ENCODE results near the gene NCOA6.

The NCOA6 gene

DNA sequence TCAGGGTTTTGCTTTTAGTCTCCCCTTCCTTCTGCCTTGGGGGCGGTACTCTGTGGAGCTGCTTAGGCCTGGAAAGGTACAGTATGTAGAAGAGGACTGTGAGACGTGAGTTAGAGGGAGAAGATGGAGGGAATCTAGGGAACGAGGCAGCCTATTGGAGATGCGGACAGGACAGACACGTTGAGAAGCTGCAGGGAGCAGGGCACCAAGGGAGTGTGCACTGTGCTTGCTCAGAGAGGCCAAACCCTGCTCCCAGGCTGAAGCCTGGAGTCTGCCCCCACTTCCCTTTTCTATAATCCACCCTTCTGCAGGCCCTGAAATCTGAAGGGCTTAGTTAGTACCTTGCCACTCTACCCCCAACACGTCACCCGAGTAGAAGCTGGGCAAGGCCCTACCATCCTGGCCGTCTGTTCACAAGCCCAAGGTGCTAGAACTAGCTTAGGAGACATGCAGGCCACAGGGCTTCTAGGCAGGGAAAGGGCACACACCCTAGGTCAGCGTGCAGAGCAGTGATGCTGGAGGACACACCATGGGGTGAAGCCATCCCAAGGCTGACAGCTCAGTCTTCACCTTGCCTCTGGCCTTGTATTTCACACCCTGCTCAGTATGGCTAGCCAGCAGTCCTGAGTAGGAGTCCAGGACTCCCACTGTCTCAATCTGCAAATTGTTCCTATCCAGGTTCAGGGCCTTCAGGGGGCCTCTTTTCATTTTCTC is 114.4 kb downstream of the NCOA6 start:
- H3K27ac ChIP-seq (ENCODE audit: low read depth, low read length), result no peak overlapping the region
- H3K4me3 ChIP-seq (ENCODE audit: low read depth, low read length), result peak overlapping the region; percentile 90; the same call in 1 of the 2 replicates
- H3K27me3 ChIP-seq (ENCODE audit: insufficient read depth, low read length), result no peaks in the 10 kb centered on the region
- no peak overlapping the region for H2AFZ ChIP-seq (ENCODE audit: low read length, unreplicated experiment)
- no peaks in the 10 kb centered on the region; the same call in 1 of the 2 replicates for H3K36me3 ChIP-seq (ENCODE audit: insufficient read depth, low read length)
- no peaks in the 10 kb centered on the region for H3K79me2 ChIP-seq (ENCODE audit: control insufficient read depth, insufficient read depth, low read length, unreplicated experiment)
- peaks cover 30% of the 10 kb centered on the region for H3K4me1 ChIP-seq (ENCODE audit: control insufficient read depth, insufficient read depth, low read length, unreplicated experiment)

DNA sequence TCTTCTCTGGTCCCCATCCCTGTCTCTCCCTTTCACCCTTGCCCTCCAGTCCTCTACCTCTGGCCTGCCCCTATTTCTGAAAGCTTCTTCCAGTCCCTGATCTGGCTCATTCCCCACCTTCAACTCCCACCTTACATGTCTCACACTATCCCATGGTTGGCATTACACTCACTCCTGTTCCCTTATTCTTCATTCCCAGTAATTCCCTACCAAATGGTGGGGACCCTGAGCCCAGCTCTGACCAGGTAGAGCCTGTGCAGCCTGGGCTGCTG is 114.9 kb downstream of the NCOA6 start:
- H3K36me3 ChIP-seq (ENCODE audit: insufficient read depth, low read length), result no peaks in the 10 kb centered on the region; the same call in 1 of the 2 replicates
- peaks cover 30% of the 10 kb centered on the region for H3K4me1 ChIP-seq (ENCODE audit: control insufficient read depth, insufficient read depth, low read length, unreplicated experiment)
- H3K79me2 ChIP-seq (ENCODE audit: control insufficient read depth, insufficient read depth, low read length, unreplicated experiment), result no peaks in the 10 kb centered on the region
- peak overlapping the region; percentile 90 for H3K4me3 ChIP-seq (ENCODE audit: low read depth, low read length)
- no peaks in the 10 kb centered on the region for H3K27me3 ChIP-seq (ENCODE audit: insufficient read depth, low read length)
- no peak overlapping the region for H2AFZ ChIP-seq (ENCODE audit: low read length, unreplicated experiment)
- H3K27ac ChIP-seq (ENCODE audit: low read depth, low read length), result no peak overlapping the region

DNA sequence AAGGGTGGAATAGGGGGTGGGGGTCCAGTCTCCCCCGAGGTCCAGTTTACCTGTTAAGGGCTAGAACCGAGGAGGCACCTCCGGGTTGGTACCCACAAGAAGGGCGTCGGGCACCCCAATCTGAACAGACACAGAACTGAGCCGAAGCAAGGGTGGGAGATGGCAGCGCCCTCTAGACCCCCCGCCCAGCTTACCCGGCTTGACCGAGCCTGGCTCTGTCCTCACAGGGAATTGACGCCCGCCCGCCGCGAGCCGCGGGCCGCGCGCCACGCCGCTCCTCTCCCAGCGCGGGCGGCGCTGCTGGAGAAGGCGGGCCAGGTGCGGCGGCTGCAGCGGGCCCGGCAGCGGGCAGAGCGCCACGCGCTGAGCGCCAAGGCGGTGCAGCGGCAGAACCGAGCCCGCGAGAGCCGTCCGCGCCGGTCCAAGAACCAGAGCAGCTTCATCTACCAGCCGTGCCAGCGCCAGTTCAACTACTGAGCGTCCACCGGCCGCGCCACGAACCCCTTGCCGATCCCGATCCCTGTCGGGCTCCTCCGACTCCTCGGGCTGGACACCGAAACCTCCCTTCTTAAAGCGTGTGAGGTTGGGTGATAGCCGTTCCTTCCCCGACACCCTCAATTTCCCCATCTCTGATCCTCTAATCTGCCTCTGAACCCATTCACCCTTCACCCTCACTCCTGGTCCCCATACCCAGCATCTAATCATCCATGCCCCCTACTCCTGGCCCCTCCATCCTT is 115.5 kb downstream of the NCOA6 start:
- Histone ChIP-seq H3K4me1 (ENCODE audit: control insufficient read depth, insufficient read depth, low read length, unreplicated experiment) (peaks cover 32% of the 10 kb centered on the region), H3K27me3 (ENCODE audit: insufficient read depth, low read length) (no peaks in the 10 kb centered on the region), H2AFZ (ENCODE audit: low read length, unreplicated experiment) (peak overlapping the region; percentile 80), H3K27ac (ENCODE audit: low read depth, low read length) (peak overlapping the region; percentile 76; the same call in 1 of the 2 replicates), H3K36me3 (ENCODE audit: insufficient read depth, low read length) (no peaks in the 10 kb centered on the region; the same call in 1 of the 2 replicates), H3K4me3 (ENCODE audit: low read depth, low read length) (peak overlapping the region; percentile 90), H3K79me2 (ENCODE audit: control insufficient read depth, insufficient read depth, low read length, unreplicated experiment) (no peaks in the 10 kb centered on the region)

DNA sequence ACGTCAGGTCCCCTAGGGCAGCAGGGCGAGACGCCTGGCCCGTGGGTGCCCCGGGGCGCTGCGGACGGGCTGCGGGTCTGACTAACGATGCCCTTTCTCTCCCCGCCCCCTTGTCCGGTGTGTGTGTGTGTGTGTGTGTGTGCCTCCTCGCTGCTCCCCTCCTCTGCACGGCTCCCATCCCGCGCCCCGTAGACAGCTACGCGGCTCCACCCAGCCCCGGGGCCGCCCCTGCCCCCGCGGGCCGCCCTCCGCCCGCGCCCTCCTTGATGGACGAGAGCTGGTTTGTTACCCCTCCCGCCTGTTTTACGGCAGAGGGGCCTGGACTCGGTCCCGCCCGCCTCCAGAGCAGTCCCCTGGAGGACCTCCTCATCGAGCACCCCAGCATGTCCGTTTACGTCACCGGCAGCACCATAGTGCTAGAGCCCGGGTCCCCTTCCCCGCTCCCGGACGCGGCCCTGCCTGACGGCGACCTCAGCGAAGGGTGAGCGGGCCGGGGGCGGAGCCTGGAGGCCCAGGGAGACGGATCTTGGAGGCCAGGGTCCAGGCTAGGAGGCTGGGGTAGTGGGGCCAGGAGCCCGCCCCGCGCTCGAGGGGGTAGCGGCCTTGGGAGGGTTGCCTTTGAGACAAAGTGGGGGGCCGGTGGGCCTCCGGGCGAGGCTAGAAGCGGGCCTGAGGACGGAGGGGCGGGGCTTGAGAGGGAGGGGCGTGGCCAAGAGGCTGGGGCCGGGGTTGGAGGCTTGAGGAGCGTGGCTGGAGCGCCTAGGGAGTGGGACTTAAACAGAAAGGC is 116.2 kb downstream of the NCOA6 start:
- Histone ChIP-seq H3K36me3 (ENCODE audit: insufficient read depth, low read length) (no peaks in the 10 kb centered on the region), H3K4me1 (ENCODE audit: control insufficient read depth, insufficient read depth, low read length, unreplicated experiment) (peaks cover 34% of the 10 kb centered on the region), H3K27me3 (ENCODE audit: insufficient read depth, low read length) (no peaks in the 10 kb centered on the region), H2AFZ (ENCODE audit: low read length, unreplicated experiment) (peak overlapping the region; percentile 80), H3K27ac (ENCODE audit: low read depth, low read length) (peak overlapping the region; percentile 76), H3K79me2 (ENCODE audit: control insufficient read depth, insufficient read depth, low read length, unreplicated experiment) (no peaks in the 10 kb centered on the region), H3K4me3 (ENCODE audit: low read depth, low read length) (peak overlapping the region; percentile 90)

DNA sequence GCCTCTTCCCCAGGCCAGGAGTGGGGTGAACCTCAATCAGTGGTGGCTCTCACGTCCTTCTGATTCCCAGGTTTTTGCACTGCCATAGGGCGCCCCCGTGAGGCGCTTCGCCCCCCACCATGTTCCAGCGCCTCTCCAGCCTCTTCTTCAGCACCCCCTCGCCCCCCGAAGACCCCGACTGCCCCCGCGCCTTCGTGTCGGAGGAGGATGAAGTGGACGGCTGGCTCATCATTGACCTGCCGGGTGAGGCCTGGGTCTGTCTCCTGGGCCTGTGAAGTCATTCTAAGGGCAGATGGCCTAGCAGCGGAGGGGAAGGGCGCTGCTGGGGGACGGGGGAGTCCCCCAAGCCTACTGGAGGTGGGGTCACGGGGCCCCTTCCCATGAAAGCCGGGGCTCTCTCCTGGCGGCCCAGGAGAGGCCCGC is 116.8 kb downstream of the NCOA6 start:
- no peaks in the 10 kb centered on the region for H3K27me3 ChIP-seq (ENCODE audit: insufficient read depth, low read length)
- H3K36me3 ChIP-seq (ENCODE audit: insufficient read depth, low read length), result no peaks in the 10 kb centered on the region
- no peaks in the 10 kb centered on the region for H3K79me2 ChIP-seq (ENCODE audit: control insufficient read depth, insufficient read depth, low read length, unreplicated experiment)
- H3K4me3 ChIP-seq (ENCODE audit: low read depth, low read length), result peak overlapping the region; percentile 90
- H2AFZ ChIP-seq (ENCODE audit: low read length, unreplicated experiment), result peak overlapping the region; percentile 26
- H3K27ac ChIP-seq (ENCODE audit: low read depth, low read length), result peak overlapping the region; percentile 26; the same call in 1 of the 2 replicates
- peaks cover 28% of the 10 kb centered on the region for H3K4me1 ChIP-seq (ENCODE audit: control insufficient read depth, insufficient read depth, low read length, unreplicated experiment)

DNA sequence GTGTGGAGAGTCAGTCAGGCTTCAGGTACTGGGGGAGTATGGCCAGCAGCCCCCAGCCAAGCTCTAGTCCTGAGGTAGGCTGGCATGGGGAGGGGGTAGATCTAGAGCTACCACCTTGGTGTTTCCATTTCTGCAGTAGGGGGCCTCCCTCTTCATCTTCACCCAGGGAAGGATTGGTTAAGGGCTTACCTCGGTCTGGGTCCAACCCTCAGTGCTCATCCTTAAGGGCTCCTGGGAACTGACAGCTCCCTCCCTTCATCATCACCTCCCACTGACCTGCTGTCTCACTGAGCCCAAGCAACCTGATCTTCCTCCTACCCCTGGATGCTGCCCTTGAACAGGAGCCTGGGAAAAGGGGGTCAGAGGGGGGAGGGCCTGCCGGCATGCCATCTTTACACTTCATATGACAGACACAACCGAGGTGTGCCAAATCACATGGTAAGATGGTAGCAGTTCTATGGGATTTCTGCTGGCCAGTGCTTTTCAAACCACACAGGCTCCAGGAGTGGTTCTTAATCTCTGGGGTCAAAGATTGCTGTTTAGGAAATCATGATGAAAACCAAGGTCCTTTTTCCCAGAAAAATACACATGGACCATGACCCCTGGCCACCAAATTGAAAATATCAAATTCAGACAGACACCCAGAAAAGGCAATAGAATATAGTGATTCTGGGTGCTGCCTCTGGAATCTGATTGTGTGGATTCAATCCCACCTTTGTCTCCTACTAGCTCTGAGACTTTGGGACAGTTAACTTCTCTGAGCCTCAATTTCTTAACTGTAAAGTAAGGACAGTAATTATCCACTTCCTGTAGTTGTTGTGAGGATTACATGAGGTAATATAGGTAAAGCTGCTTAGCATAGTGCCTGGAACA is 118.3 kb downstream of the NCOA6 start:
- Histone ChIP-seq H3K36me3 (ENCODE audit: insufficient read depth, low read length) (no peaks in the 10 kb centered on the region), H3K27ac (ENCODE audit: low read depth, low read length) (no peak overlapping the region), H3K4me3 (ENCODE audit: low read depth, low read length) (no peak overlapping the region), H3K4me1 (ENCODE audit: control insufficient read depth, insufficient read depth, low read length, unreplicated experiment) (peaks cover 20% of the 10 kb centered on the region), H3K79me2 (ENCODE audit: control insufficient read depth, insufficient read depth, low read length, unreplicated experiment) (no peaks in the 10 kb centered on the region), H3K27me3 (ENCODE audit: insufficient read depth, low read length) (no peaks in the 10 kb centered on the region), H2AFZ (ENCODE audit: low read length, unreplicated experiment) (no peak overlapping the region)

DNA sequence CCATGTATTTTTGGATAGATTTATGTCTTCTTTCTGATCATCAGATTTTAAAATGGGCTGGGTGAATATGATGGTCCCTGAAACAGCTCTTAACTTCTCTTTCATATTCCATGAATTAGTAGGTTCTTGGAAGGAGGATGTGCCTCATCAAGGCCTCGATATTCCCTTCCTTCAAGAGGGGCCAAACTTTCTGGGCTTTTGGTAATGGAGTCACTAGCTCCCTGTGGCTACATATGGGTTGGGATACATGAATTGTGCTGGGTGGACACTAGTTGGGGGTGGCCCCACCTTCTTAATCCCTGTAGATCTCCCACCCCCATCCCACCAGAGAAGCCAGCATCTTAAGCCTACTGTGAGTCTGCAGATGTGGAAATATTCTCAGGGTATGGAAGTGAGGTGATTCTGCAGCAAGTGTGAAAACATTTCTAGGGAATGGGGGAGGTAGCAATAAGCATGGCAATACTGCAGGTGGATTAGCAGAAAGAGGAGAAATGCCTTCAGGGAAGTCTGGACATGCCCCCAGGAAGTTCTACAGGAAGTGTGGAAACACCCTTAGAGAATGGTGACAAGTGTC is 119.1 kb downstream of the NCOA6 start:
- H3K36me3 ChIP-seq (ENCODE audit: insufficient read depth, low read length), result no peaks in the 10 kb centered on the region
- H2AFZ ChIP-seq (ENCODE audit: low read length, unreplicated experiment), result no peak overlapping the region
- no peaks in the 10 kb centered on the region for H3K27me3 ChIP-seq (ENCODE audit: insufficient read depth, low read length)
- H3K4me3 ChIP-seq (ENCODE audit: low read depth, low read length), result no peak overlapping the region
- no peaks in the 10 kb centered on the region for H3K79me2 ChIP-seq (ENCODE audit: control insufficient read depth, insufficient read depth, low read length, unreplicated experiment)
- no peak overlapping the region for H3K27ac ChIP-seq (ENCODE audit: low read depth, low read length)
- H3K4me1 ChIP-seq (ENCODE audit: control insufficient read depth, insufficient read depth, low read length, unreplicated experiment), result peaks cover 20% of the 10 kb centered on the region

DNA sequence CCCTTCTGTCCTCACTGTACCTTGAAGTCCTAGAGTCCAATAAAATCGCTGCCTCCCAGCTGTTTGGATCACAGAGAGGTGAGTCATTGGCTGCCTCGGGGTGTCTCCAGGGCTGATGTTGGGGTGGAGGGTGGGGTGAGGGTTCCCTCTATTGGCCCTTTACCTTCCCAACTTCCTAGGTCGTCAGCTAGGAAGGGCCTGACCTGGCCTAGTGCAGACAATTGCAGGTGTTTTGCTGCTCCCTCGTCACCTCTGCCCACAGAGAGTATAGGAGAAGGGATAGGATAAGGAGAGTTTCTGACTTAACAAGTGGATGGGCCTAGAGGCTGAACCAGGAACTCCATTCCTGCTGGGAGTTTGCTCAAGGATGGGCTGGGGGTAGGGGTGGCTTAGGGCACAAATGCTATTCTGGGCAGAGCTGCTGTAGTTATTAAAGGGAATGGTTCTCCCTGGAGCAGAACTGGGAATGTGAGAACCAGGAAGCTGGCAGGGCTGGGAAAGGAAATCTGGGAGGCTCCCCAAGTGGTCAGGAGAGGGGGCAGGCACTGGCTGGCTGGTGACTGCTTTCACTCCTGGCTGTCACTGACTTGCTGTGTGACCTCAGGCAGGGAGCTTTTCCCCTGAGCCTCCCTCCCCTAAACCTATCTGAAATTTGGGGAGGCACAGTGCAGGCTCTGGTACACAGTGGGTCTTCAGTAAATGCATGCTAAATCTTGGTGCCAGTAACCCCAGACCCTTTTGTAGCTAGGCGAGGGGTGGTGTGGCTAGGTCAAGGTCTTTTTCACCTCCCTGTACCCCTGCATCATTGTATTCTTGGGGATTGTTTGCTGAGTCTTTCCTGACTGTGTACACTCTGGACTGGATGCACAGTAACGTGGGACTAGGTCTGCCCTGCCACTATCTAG is 119.8 kb downstream of the NCOA6 start:
- peak overlapping the region; percentile 87; the same call in 1 of the 2 replicates for H3K27ac ChIP-seq (ENCODE audit: low read depth, low read length)
- H2AFZ ChIP-seq (ENCODE audit: low read length, unreplicated experiment), result no peak overlapping the region
- H3K36me3 ChIP-seq (ENCODE audit: insufficient read depth, low read length), result no peaks in the 10 kb centered on the region
- H3K4me1 ChIP-seq (ENCODE audit: control insufficient read depth, insufficient read depth, low read length, unreplicated experiment), result peaks cover 18% of the 10 kb centered on the region
- H3K79me2 ChIP-seq (ENCODE audit: control insufficient read depth, insufficient read depth, low read length, unreplicated experiment), result no peaks in the 10 kb centered on the region
- peak overlapping the region; percentile 82 for H3K4me3 ChIP-seq (ENCODE audit: low read depth, low read length)
- no peaks in the 10 kb centered on the region for H3K27me3 ChIP-seq (ENCODE audit: insufficient read depth, low read length)

DNA sequence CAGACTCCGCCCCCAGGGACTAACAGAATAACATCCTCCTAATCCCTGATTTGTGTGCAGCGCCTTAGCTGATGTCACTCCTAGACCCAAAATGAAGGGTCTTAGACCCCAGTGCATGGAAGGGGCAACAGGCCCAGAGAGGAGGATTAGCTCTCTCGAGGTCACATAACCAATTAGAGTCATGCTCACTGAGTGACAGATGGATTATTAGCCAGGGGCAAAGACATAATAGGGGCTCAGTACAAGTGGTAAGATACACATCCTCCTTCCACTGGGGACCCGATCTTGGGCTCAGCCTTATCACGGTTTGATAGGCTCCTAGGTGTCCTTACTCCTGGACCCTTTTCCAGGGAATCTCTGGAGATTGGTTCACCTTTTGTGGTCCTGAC is 120.4 kb downstream of the NCOA6 start:
- peak overlapping the region; percentile 2 for H2AFZ ChIP-seq (ENCODE audit: low read length, unreplicated experiment)
- H3K4me1 ChIP-seq (ENCODE audit: control insufficient read depth, insufficient read depth, low read length, unreplicated experiment), result peaks cover 13% of the 10 kb centered on the region
- peak overlapping the region; percentile 87 for H3K27ac ChIP-seq (ENCODE audit: low read depth, low read length)
- no peaks in the 10 kb centered on the region for H3K36me3 ChIP-seq (ENCODE audit: insufficient read depth, low read length)
- H3K79me2 ChIP-seq (ENCODE audit: control insufficient read depth, insufficient read depth, low read length, unreplicated experiment), result no peaks in the 10 kb centered on the region
- H3K4me3 ChIP-seq (ENCODE audit: low read depth, low read length), result peak overlapping the region; percentile 82
- no peaks in the 10 kb centered on the region for H3K27me3 ChIP-seq (ENCODE audit: insufficient read depth, low read length)

Data from ACC112 (cell line).